ENCODE measurements around the gene ADAM10. TPM values are rescaled to one million over a fixed set of nuclear protein-coding genes. Genes with fewer than 3 reads are reported as not detected.

The ADAM10 gene
- total RNA-seq, 1 experiment from 2014 or later, result 334 TPM

- no peak overlapping the region for H3K27ac ChIP-seq
- DNase-seq, result no peak
- no peaks in the 10 kb centered on the region for H3K9me3 ChIP-seq (replicated peaks)
- H3K27me3 ChIP-seq, result no peaks in the 10 kb centered on the region
- H3K4me1 ChIP-seq, result no peaks in the 10 kb centered on the region
- peaks cover 63% of the 10 kb centered on the region for H3K36me3 ChIP-seq
- H3K4me3 ChIP-seq, result no peak overlapping the region
Measured at GRCh38 chr15:58715266-58715917, 34.1 kb downstream of the ADAM10 start.

GRCh38 chr15:58710701-58711100 lies 38.8 kb downstream of the ADAM10 start:
- no peak overlapping the region for H3K27ac ChIP-seq
- no peaks in the 10 kb centered on the region for H3K4me1 ChIP-seq
- peaks cover 62% of the 10 kb centered on the region for H3K36me3 ChIP-seq
- no peaks in the 10 kb centered on the region for H3K9me3 ChIP-seq (replicated peaks)
- H3K27me3 ChIP-seq, result no peaks in the 10 kb centered on the region
- H3K4me3 ChIP-seq, result no peak overlapping the region
- no peak for DNase-seq

- Histone ChIP-seq H3K27ac (no peak overlapping the region), H3K9me3 (replicated peaks) (peaks cover 4% of the 10 kb centered on the region; the same call in 1 of the 2 replicates), H3K4me1 (no peaks in the 10 kb centered on the region), H3K36me3 (peaks cover 45% of the 10 kb centered on the region), H3K27me3 (no peaks in the 10 kb centered on the region), H3K4me3 (no peak overlapping the region)
- no peak for DNase-seq
Measured at GRCh38 chr15:58707397-58707796, 42.1 kb downstream of the ADAM10 start.

GRCh38 chr15:58705105-58705504 lies 44.4 kb downstream of the ADAM10 start:
- peaks cover 49% of the 10 kb centered on the region for H3K36me3 ChIP-seq
- H3K27me3 ChIP-seq, result no peaks in the 10 kb centered on the region
- H3K4me1 ChIP-seq, result no peaks in the 10 kb centered on the region
- H3K27ac ChIP-seq, result no peak overlapping the region
- H3K9me3 ChIP-seq (replicated peaks), result peaks cover 4% of the 10 kb centered on the region; the same call in 1 of the 2 replicates
- no peak for DNase-seq
- H3K4me3 ChIP-seq, result no peak overlapping the region

GRCh38 chr15:58704155-58704865 lies 45.2 kb downstream of the ADAM10 start:
- no peaks in the 10 kb centered on the region for H3K27me3 ChIP-seq
- H3K4me3 ChIP-seq, result no peak overlapping the region
- no peaks in the 10 kb centered on the region for H3K4me1 ChIP-seq
- no peak overlapping the region for H3K27ac ChIP-seq
- DNase-seq, result no peak
- peaks cover 49% of the 10 kb centered on the region for H3K36me3 ChIP-seq
- peaks cover 4% of the 10 kb centered on the region for H3K9me3 ChIP-seq (replicated peaks)

- peaks cover 53% of the 10 kb centered on the region for H3K36me3 ChIP-seq
- no peak for DNase-seq
- H3K27me3 ChIP-seq, result no peaks in the 10 kb centered on the region
- H3K4me1 ChIP-seq, result no peaks in the 10 kb centered on the region
- H3K27ac ChIP-seq, result no peak overlapping the region
- H3K4me3 ChIP-seq, result no peak overlapping the region
- peaks cover 11% of the 10 kb centered on the region for H3K9me3 ChIP-seq (replicated peaks)
Measured at GRCh38 chr15:58703610-58704009, 45.9 kb downstream of the ADAM10 start.

- H3K4me1 ChIP-seq, result no peaks in the 10 kb centered on the region
- no peaks in the 10 kb centered on the region for H3K27me3 ChIP-seq
- no peak overlapping the region for H3K4me3 ChIP-seq
- DNase-seq, result no peak
- no peak overlapping the region for H3K27ac ChIP-seq
- peaks cover 52% of the 10 kb centered on the region for H3K36me3 ChIP-seq
- peaks cover 13% of the 10 kb centered on the region for H3K9me3 ChIP-seq (replicated peaks)
Measured at GRCh38 chr15:58702233-58702632, 47.3 kb downstream of the ADAM10 start.

GRCh38 chr15:58701376-58701775 lies 48.1 kb downstream of the ADAM10 start:
- peaks cover 52% of the 10 kb centered on the region for H3K36me3 ChIP-seq
- H3K4me3 ChIP-seq, result no peak overlapping the region
- peaks cover 13% of the 10 kb centered on the region for H3K9me3 ChIP-seq (replicated peaks)
- H3K27ac ChIP-seq, result no peak overlapping the region
- DNase-seq, result no peak
- H3K4me1 ChIP-seq, result no peaks in the 10 kb centered on the region
- no peaks in the 10 kb centered on the region for H3K27me3 ChIP-seq

- Histone ChIP-seq H3K36me3 (peaks cover 50% of the 10 kb centered on the region), H3K27me3 (no peaks in the 10 kb centered on the region), H3K4me1 (no peaks in the 10 kb centered on the region), H3K27ac (no peak overlapping the region), H3K9me3 (replicated peaks) (peaks cover 13% of the 10 kb centered on the region), H3K4me3 (no peak overlapping the region)
- no peak for DNase-seq
Measured at GRCh38 chr15:58699769-58700168, 49.7 kb downstream of the ADAM10 start.

- Histone ChIP-seq H3K27me3 (no peaks in the 10 kb centered on the region), H3K9me3 (replicated peaks) (peaks cover 11% of the 10 kb centered on the region), H3K36me3 (peaks cover 47% of the 10 kb centered on the region), H3K27ac (no peak overlapping the region), H3K4me1 (no peaks in the 10 kb centered on the region), H3K4me3 (no peak overlapping the region)
- no peak for DNase-seq
Measured at GRCh38 chr15:58698887-58699641, 50.4 kb downstream of the ADAM10 start.

- H3K36me3 ChIP-seq, result peaks cover 51% of the 10 kb centered on the region
- H3K4me1 ChIP-seq, result no peaks in the 10 kb centered on the region
- no peak overlapping the region for H3K4me3 ChIP-seq
- no peaks in the 10 kb centered on the region for H3K27me3 ChIP-seq
- no peak for DNase-seq
- H3K9me3 ChIP-seq (replicated peaks), result peaks cover 9% of the 10 kb centered on the region
- H3K27ac ChIP-seq, result no peak overlapping the region
Measured at GRCh38 chr15:58697220-58697619, 52.3 kb downstream of the ADAM10 start.

- no peaks in the 10 kb centered on the region for H3K27me3 ChIP-seq
- peaks cover 9% of the 10 kb centered on the region for H3K9me3 ChIP-seq (replicated peaks)
- H3K4me3 ChIP-seq, result no peak overlapping the region
- DNase-seq, result no peak
- no peaks in the 10 kb centered on the region for H3K4me1 ChIP-seq
- H3K36me3 ChIP-seq, result peaks cover 52% of the 10 kb centered on the region
- no peak overlapping the region for H3K27ac ChIP-seq
Measured at GRCh38 chr15:58696738-58697137, 52.8 kb downstream of the ADAM10 start.

- peaks cover 9% of the 10 kb centered on the region for H3K9me3 ChIP-seq (replicated peaks)
- H3K4me1 ChIP-seq, result no peaks in the 10 kb centered on the region; the same call in 1 of the 2 replicates
Measured at GRCh38 chr15:58694641-58695398, 54.7 kb downstream of the ADAM10 start.

GRCh38 chr15:58690703-58691102 lies 58.8 kb downstream of the ADAM10 start:
- no peak for DNase-seq
- Histone ChIP-seq H3K4me3 (no peak overlapping the region), H3K36me3 (peaks cover 20% of the 10 kb centered on the region), H3K27me3 (no peaks in the 10 kb centered on the region), H3K9me3 (replicated peaks) (no peaks in the 10 kb centered on the region), H3K4me1 (no peaks in the 10 kb centered on the region; the same call in 1 of the 2 replicates), H3K27ac (no peak overlapping the region)

More at GRCh38 chr15:58694641-58695398, 54.7 kb downstream of the ADAM10 start:
- Histone ChIP-seq H3K27me3 (no peaks in the 10 kb centered on the region), H3K4me3 (no peak overlapping the region), H3K27ac (no peak overlapping the region), H3K36me3 (peaks cover 36% of the 10 kb centered on the region)
- DNase-seq, result no peak
